ENCODE results near the gene PPM1N. TPM values are rescaled to one million over a fixed set of nuclear protein-coding genes. Genes with fewer than 3 reads are reported as not detected.
A peak's percentile ranks its signal among the peaks of the same experiment; 100 is the strongest.

The PPM1N gene
- total and polyA plus RNA-seq, 2 of the 13 experiments (the other 11 are each of a cell fraction or from before 2014, with no cell fraction given): 0.31 to 1.8 TPM

DNA sequence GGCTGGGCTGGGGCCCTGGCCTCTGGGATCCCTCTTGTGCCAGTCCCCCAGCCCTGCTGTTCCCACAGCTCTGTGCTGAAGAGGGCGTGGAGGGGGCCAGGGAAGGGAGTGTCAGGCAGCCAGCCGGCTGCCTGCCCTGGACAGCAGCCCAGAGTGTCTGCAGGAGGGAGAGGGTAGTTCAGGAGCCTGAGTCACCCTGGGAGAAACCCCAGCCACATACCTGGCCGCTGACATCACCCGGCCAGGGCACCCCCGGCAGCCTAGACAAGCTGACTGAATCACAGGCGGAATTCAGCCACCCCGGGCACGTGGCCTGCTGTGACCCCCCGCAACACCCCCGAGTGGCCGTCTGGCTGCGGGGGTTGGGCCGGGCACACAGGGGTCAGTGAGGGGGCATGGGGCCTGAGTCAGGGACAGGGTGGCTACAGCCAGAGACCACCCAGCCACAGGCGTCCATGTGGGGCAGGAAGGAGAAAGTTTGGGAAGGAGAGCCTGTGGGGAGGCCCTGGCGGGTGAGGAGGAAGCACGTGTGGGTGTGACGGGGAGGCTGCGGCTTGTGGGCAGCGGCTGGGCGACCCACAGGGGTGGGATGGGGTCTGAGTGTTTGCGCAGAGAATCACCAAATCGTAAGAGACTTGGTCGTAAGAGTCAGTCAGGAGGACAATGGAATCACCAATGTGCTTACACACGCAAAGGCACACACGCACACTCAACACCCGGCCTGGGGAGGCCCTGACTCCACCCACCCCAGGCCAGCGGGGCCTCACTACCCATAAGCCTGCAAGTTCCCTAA lies 42.3 kb upstream of the PPM1N start (continued):
- TF ChIP-seq GPN1 (CRISPR knock-in tag; IDR thresholded peaks at IDR 0.05; ENCODE audit: borderline replicate concordance) (0 out of 2 replicates have a peak, but pooled peaks have one; percentile 12), ZNF749 (CRISPR knock-in tag; IDR thresholded peaks at IDR 0.05; ENCODE audit: borderline replicate concordance) (no peak), NFRKB (IDR thresholded peaks at IDR 0.05) (no peak), ZNF101 (CRISPR knock-in tag; IDR thresholded peaks at IDR 0.05; ENCODE audit: borderline replicate concordance, low read depth) (no peak), PHF21A (CRISPR knock-in tag; IDR thresholded peaks at IDR 0.05) (peak; percentile 86), ZNF484 (CRISPR knock-in tag; IDR thresholded peaks at IDR 0.05; ENCODE audit: borderline replicate concordance, low read depth) (no peak), ZMYM4 (CRISPR knock-in tag; IDR thresholded peaks at IDR 0.05) (no peak), PHF5A (CRISPR knock-in tag; IDR thresholded peaks at IDR 0.05; ENCODE audit: low read depth, unreplicated experiment) (no peak), ESRRA (CRISPR knock-in tag; IDR thresholded peaks at IDR 0.05; ENCODE audit: low read depth) (peak; percentile 70; the same call in 1 of the 2 replicates), AKAP8 (CRISPR knock-in tag; IDR thresholded peaks at IDR 0.05) (no peak), ZNF709 (CRISPR knock-in tag; IDR thresholded peaks at IDR 0.05) (0 out of 2 replicates have a peak, but pooled peaks have one; percentile 13), ZNF430 (CRISPR knock-in tag; IDR thresholded peaks at IDR 0.05) (peak; percentile 18; the same call in 1 of the 2 replicates), KMT2B (CRISPR knock-in tag; IDR thresholded peaks at IDR 0.05) (no peak), ZNF331 (CRISPR knock-in tag; IDR thresholded peaks at IDR 0.05) (no peak), ZNF644 (CRISPR knock-in tag; IDR thresholded peaks at IDR 0.05; ENCODE audit: low read depth) (no peak), ZNF468 (CRISPR knock-in tag; IDR thresholded peaks at IDR 0.05) (no peak), ZNF652 (CRISPR knock-in tag; IDR thresholded peaks at IDR 0.05; ENCODE audit: borderline replicate concordance, low read depth) (no peak), THAP11 (CRISPR knock-in tag; IDR thresholded peaks at IDR 0.05) (peak; percentile 61), JUND (CRISPR knock-in tag; IDR thresholded peaks at IDR 0.05) (peak; percentile 99)
- TF ChIP-seq, protein P1, sequence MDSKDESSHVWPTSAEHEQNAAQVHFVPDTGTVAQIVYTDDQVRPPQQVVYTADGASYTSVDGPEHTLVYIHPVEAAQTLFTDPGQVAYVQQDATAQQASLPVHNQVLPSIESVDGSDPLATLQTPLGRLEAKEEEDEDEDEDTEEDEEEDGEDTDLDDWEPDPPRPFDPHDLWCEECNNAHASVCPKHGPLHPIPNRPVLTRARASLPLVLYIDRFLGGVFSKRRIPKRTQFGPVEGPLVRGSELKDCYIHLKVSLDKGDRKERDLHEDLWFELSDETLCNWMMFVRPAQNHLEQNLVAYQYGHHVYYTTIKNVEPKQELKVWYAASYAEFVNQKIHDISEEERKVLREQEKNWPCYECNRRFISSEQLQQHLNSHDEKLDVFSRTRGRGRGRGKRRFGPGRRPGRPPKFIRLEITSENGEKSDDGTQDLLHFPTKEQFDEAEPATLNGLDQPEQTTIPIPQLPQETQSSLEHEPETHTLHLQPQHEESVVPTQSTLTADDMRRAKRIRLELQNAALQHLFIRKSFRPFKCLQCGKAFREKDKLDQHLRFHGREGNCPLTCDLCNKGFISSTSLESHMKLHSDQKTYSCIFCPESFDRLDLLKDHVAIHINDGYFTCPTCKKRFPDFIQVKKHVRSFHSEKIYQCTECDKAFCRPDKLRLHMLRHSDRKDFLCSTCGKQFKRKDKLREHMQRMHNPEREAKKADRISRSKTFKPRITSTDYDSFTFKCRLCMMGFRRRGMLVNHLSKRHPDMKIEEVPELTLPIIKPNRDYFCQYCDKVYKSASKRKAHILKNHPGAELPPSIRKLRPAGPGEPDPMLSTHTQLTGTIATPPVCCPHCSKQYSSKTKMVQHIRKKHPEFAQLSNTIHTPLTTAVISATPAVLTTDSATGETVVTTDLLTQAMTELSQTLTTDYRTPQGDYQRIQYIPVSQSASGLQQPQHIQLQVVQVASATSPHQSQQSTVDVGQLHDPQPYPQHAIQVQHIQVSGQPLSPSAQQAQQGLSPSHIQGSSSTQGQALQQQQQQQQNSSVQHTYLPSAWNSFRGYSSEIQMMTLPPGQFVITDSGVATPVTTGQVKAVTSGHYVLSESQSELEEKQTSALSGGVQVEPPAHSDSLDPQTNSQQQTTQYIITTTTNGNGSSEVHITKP (CRISPR knock-in tag; IDR thresholded peaks at IDR 0.05; ENCODE audit: low read depth): no peak; the same call in 1 of the 2 replicates
- TF ChIP-seq, protein P2, sequence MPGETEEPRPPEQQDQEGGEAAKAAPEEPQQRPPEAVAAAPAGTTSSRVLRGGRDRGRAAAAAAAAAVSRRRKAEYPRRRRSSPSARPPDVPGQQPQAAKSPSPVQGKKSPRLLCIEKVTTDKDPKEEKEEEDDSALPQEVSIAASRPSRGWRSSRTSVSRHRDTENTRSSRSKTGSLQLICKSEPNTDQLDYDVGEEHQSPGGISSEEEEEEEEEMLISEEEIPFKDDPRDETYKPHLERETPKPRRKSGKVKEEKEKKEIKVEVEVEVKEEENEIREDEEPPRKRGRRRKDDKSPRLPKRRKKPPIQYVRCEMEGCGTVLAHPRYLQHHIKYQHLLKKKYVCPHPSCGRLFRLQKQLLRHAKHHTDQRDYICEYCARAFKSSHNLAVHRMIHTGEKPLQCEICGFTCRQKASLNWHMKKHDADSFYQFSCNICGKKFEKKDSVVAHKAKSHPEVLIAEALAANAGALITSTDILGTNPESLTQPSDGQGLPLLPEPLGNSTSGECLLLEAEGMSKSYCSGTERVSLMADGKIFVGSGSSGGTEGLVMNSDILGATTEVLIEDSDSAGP (CRISPR knock-in tag; IDR thresholded peaks at IDR 0.05; ENCODE audit: borderline replicate concordance): peak; percentile 72; the same call in 1 of the 2 replicates
